GM19351 (cell line): ENCODE measurements around the gene HOXB3.

Experiments used
- ATAC-seq: cut with Tn5 transposase; IDR thresholded peaks from one replicate; pipeline ENCODE4 v1.9.1; 2021; ENCODE audit warnings: mild to moderate bottlenecking, moderate library complexity; ENCODE audit not compliant: unreplicated experiment

Gene HOXB3

DNA sequence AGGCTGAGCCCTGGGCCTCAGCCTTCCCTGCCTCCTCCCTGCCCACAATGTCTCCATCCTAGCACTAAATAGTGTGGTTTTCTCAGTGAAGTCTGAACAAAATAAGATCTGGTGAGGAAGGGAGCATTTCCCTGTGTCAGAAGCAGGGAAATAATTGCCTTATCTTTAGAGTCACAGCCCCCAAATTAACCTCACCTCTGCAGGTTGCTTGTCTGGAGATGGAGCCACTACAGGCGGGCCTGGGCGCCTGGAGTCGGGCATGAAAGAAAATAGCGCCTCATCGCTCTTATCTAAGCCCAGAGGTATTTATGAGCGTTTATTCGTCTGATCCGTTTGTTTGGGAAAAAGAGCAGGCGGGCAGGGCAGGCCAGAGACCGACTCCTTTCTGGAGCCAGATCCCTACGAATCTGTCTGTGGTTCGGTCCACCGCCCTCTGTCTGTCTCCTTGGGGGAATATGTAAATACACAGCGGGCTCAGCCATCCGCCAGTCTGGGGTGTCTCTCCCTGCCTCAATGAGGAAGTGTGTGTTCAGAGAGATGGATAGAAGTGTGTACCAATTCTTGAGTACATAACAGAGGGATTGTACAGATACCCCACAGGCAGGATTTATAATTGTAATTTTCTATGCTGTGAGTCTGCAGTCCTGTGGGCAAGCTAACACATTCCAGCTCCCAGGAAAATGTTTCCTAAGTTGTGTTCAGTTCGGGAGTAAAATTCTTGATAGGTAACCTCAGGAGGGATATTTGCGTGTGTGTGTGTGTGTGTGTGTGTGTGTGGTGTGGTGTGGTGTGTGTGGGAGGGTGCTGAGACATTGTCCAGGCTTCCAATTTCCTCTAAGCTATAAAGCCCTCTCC lies 10.4 kb upstream of the HOXB3 start:
- ATAC-seq = no peak

- no peak for ATAC-seq
Measured at GRCh38 chr17:48599354-48599753, 9.3 kb upstream of the HOXB3 start.

DNA sequence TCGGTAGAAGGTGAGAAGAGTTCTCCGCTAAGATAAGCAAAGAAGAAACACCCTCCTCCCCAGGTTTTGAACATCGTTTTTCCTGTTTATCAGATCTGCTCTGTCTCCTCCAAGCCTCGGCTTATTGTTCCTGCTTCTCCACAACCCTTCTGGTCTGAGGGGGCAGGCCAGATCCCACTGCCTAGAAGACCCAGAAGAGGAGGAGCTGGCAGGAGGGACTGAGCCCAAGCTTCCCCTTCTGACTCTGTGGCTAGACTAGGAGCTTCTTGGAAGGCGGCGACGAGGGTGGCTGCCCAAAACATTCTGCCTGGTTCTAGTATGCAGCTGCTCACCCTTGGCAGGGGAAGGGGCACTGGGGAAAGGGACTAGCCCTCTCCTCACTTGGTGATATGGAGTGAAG lies 8.7 kb upstream of the HOXB3 start:
- no peak for ATAC-seq

- no peak for ATAC-seq
Measured at GRCh38 chr17:48597778-48598631, 8.0 kb upstream of the HOXB3 start.

GRCh38 chr17:48597528-48597777 lies 7.4 kb upstream of the HOXB3 start:
- ATAC-seq = no peak

- ATAC-seq = no peak
Measured at GRCh38 chr17:48596735-48597527, 6.9 kb upstream of the HOXB3 start.

- no peak for ATAC-seq
Measured at GRCh38 chr17:48596000-48596734, 6.1 kb upstream of the HOXB3 start.

DNA sequence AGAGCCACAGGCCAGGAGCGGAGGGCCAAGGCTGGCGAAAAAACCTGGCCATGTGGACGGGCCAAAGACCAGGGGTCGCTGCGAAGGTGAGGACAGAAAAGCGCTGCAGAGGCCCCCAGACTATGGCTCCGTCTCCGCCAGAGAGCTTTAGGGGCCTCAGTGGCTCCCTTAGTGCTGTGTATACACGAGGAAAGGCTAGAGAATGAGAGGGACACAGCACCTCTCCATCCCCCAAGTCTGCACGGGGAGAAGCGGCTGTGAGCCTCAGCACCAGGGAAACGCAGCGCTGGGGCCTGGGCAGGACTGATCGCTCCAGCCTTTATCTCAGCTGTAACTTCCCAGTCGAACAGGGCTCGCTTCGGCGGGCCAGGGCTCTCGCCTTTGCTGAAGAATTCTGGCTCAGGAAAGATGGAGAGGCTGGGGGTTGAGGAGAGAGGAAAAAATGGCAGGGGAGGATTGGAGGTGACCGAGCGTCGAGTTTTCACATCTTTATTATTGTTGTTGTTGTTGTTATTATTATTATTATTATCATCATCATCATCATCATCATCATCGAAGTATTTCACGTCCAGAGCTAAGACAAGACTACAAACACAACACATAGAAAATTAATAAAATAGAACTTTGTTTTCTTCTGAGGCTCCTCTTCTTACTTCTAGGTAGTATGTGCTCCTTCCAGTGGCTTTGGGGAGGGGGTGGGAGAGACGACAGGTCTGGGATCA lies 5.4 kb upstream of the HOXB3 start:
- no peak for ATAC-seq

DNA sequence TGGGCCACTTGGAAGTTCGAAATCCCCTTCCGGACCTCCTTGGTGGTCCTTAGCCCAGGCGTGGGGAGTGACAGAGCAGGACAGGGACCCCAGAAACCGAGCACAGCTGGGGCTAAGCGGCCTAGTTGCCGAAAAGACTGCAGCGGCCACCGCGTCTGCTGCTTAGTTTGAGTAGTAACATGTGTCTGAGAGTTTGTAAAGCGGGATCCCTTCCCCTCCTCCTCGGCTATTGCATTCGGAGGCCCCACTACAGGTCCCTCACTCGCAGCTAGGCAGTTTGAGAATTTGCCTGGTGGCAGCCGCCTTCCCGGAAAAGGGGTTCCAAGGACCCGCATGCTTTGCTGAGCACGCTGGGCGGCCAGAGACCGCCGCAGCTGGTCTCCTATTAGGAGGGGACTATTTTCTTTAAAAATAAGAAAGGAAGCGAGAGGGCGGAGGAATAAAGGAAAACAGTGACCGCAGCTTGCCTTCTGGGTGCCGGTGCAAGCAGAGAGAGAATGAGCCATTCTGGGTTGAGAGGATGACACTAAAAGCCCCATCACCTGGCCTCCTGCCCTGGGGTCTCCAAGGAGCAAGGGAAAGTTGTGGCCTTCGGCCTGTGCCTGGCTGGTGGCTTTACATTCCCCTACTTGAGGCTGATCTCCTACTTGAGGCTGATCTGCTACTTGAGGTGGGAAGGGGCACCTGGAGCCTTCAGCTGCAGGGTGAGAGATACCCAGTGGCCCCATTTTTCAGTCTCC lies 4.7 kb upstream of the HOXB3 start:
- no peak for ATAC-seq

DNA sequence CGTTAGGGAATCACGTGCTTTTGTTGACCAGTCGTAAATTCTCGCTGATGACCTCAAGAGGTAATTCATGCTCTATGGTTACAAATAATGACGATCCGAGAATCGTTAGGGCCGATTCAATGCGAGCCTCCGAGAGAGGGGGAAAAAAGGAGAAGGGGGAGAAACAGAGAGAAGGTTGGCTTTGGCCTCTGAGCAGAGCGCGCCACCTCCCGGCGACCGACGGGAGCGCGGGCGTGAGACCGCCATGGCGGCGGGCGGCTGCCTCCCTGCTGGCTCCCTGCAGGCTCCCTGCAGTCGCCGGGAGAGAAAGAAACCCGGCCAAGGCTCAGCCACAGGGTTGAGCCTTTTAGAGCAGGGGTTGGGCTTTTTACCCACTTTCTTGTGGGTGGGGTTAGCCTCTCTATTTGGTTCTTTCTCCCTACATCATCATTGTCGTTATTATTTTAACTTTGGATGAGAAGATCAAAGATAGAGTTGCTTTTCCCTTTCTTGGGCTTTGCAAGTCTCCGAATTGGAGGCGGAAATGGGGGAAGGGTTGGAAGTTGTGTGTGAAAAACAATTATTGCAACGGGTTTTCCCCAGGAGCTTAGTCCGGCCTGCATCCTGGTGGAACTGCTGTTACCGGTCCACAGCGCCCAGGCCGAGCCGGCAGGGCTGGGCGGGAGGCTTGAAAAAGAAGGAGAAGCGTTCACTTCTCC lies 3.9 kb upstream of the HOXB3 start:
- no peak for ATAC-seq

DNA sequence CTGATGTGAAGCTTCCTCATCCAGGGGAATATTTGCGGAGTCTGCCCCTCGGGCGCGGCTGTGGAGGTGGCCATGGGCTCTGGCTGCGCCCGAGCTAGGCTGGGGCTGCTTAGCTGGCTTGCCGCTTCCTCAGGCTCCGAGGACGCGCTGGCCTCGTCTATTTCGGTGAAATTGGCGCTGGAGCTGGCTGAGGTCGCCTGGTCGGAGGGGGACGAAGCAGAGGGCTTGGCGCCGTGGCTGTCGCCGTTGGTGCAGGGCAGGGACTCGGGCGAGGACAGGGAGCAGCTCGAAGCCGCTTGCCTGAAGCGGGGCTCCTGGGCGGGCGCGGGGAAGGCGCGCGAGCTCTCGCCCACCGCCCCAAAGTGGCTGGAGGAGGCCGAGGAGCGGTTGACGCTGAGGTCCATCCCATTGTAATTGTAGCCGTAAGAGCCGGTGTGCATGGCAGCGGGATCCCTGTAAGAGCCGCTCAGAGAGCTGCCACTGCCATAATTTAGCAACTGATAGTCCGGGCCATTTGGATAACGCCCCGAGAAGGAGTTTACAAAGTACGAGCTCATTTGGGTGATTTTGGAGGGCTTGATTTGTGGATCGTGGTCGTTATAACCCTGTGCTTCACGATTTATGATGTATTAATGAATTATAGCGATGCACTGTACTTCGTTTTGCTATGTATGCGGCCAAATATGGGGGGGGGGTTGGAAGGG lies 3.2 kb upstream of the HOXB3 start, which contains the start of gene HOXB5:
TSS of gene HOXB5 (minus strand) at position 654 of the 704 bp plus-strand sequence. CDS start at position 557, 97 bp downstream.
- no peak for ATAC-seq

DNA sequence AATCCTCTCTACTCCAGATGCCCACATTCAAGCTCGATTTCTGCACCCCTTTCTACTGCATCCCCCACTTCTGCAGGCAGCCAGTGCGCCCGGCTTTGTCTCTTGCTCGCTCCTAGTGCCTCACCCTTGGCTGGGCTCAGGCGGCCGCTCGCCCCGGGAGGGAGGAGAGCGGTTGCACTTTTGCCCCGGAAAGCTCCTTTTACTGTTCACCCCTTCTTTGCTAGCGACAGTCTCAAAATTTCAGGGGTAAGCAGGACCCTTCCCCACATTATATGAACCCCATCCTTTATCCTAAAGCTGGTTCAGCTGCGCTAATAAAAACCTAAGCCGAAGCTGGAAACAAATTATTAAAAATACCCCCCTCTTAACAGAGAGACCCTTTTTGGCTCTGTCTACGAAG lies 2.5 kb upstream of the HOXB3 start:
- no peak for ATAC-seq

- no peak for ATAC-seq
Measured at GRCh38 chr17:48592057-48592514, 2.0 kb upstream of the HOXB3 start.

- ATAC-seq = no peak
Measured at GRCh38 chr17:48591255-48592056, 1.4 kb upstream of the HOXB3 start.

GRCh38 chr17:48590607-48591161 lies 643 bp upstream of the HOXB3 start:
- ATAC-seq = no peak

DNA sequence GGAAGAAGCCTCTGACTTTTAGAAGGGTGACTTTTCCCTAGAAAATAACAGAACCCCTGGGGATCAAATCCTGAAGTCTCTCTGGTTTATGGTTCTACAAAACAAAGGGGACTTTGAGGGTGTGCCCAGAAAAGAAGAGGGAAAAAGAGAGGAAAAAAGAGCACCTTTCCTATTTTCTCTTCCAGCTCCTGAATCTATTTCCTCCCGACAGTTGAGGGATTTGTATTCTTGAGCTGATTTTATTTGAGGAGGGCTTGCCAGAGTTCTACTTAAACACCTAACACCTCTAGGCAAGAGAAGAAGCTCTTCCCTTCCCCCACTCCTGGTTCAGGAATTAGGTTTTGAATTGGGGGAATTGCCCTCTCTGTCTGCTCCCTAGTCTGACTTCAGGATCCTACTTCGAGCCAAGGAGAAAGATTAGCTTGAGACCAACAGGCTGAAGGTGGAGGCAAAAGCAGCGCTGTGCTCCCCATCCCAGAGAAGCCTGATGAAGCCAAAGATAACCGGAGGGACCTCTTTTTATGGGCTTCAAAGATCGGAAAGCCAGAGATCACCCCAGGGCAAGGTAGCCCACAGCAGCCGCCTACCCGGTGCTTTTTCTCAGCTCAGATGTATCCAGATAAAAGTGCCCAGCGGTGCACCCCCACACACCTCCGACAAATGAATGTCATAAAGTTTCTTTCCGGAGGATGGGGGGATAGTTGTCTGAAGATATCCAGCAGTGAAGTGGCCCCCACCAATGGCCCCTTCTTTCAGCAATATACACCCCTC lies 796 bp downstream of the HOXB3 start:
- no peak for ATAC-seq
